IPS-15b (cell line): ENCODE measurements around the gene IFITM2.
"Not testable (repeated sequence)": the region's sequence is repeated elsewhere in the genome, so short reads cannot be mapped to it uniquely, and the experiment has no call there.

ENCODE experiments used
- H3K27me3 ChIP-seq: one replicate; pipeline ENCODE4 v1.6.1; 2013; ENCODE audit warnings: low read length; ENCODE audit not compliant: control insufficient read depth, insufficient read depth
- H3K36me3 ChIP-seq: one replicate; pipeline ENCODE4 v1.6.1; 2013; ENCODE audit warnings: low read length; ENCODE audit not compliant: control insufficient read depth, insufficient read depth
- H3K4me1 ChIP-seq: one replicate; pipeline ENCODE4 v1.6.1; 2013; ENCODE audit warnings: mild to moderate bottlenecking, low read length; ENCODE audit not compliant: control insufficient read depth, insufficient read depth
- H3K4me3 ChIP-seq: one replicate; pipeline ENCODE4 v1.5.1; 2013; ENCODE audit warnings: low read depth, low read length
- H3K9ac ChIP-seq: one replicate; pipeline ENCODE4 v1.6.1; 2013; ENCODE audit warnings: low read depth, mild to moderate bottlenecking, low read length
- H3K9me3 ChIP-seq: one replicate; pipeline ENCODE4 v1.6.1; 2013; ENCODE audit warnings: mild to moderate bottlenecking, low read length; ENCODE audit not compliant: control insufficient read depth, insufficient read depth

Gene IFITM2

DNA sequence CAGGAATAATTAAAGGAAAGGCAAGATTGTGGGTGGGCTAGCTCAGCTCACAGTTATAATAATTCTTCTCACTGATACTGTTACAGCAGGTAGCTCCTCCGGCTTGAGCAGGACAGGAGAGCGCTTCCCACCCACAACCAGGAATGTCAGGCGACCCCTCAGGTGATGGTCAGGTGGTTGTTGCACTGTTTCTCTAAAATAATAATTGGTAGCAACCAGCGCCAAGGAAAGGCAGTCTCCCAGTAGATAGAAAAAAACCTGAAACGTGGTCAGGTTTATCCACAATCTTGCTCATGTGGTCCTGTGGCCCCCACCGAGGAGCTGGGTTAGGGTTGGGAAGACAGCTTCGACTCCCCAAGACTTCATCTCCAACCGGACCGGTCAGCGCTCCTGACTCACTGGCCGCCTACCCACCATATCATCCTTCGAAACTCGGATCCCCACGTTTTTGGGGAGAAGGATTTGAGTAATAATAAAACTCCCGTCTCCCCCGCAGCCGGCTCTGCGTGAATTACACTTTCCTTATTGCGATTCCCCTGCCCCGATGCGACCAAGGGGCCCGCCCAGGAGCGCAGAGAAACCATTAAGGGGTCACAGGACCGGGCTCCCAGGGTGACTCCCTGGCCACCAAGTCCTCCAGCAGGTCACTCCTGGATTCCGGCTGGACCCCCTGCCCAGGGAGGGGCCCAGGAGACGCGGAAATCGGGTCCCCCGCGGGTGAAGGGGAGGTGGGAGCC lies 10.2 kb downstream of the IFITM2 start:
- H3K4me1 ChIP-seq, H3K27me3 ChIP-seq, H3K9me3 ChIP-seq: not testable (repeated sequence)
- Histone ChIP-seq H3K36me3 (peaks cover 14% of the 10 kb centered on the region), H3K4me3 (peak overlapping the region; percentile 96), H3K9ac (peak overlapping the region; percentile 14)

DNA sequence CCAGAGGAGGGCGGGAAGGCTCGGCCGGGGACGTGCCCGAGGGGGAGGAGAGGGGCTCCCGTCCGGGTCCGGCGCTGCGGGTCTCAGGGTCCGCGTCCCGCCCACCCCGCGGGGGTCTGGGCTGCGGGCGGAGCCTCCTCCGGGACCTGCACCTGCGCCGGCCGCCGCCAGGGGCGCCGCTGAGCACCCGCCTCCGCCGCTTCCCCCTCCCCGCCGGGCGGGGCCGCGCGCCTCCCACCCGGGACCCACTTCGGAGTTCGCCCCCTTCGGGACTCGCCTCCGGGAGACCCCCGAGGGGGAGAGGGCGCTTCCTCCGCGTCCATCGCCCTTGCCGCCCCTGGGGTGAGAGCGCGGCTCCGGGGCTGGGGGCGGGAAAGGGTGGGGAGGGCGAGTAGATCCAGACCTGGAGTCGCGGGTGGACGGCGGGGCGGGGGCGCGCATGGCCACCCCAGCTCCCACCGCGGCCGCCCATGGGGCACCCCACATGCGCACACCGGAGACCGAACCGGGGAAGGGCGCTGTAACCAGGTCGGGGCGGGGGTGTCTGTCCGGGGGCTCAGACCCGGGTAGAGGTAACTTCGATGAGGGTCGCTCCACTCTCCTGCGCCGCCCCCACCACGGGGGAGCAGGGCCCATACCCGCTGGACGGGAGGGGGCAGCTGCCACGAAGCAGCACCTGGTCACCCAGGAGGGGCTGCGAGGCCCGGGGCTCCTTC lies 10.9 kb downstream of the IFITM2 start:
- H3K36me3 ChIP-seq: peaks cover 14% of the 10 kb centered on the region
- H3K4me1 ChIP-seq, H3K9me3 ChIP-seq, H3K27me3 ChIP-seq, H3K9ac ChIP-seq, H3K4me3 ChIP-seq: not testable (repeated sequence)

DNA sequence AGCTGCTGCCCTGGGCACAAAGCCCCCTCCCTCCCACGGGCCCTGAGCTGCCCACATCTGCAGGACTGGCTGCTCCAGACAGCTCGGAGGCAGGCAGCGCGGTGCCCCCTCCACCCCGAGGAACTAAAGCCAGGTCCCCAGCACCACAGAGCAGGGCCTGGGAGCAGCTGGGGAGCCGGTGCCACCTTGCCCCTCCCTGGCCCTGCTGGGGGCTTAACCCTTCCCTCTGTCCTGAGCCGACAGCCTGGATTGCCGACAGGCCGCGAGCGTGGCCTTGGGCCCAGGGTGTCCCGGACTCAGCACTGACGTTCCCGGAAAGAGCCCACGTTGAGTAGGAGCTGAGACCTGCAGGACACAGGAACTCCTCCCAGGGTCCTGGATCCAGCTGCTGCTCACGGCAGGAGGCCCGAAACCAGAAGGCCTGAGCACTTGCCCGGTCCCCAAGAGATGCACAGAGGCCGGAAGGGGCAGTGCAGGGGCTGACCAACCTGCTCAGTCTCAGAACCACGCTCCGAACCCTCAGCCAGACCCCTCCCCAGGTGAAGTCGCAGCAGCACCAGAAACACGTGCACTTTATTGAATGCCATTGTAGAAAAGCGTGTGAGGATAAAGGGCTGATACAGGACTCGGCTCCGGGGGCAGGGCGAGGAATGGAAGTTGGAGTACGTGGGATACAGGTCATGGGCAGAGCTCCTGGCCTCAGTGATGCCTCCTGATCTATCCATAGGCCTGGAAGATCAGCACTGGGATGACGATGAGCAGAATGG lies 11.7 kb downstream of the IFITM2 start:
- H3K9ac ChIP-seq, H3K27me3 ChIP-seq, H3K9me3 ChIP-seq, H3K4me1 ChIP-seq: not testable (repeated sequence)
- peak overlapping the region; percentile 37 for H3K4me3 ChIP-seq
- peaks cover 14% of the 10 kb centered on the region for H3K36me3 ChIP-seq

DNA sequence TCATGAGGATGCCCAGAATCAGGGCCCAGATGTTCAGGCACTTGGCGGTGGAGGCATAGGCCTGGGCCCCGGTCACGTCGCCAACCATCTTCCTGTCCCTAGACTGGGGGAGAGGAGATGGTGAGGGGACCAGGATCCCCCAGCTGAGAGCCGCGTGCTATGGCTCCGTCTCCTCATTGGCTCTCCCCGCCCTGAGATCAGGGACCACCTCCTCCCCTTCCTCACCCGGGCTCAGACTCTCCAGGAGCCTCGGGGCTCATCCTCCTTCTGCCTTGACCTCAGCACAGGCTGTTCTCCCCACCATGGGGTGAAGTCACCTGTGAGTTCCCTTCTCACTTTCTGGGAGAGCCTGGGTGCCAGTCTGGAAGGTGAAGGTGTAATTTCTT lies 12.3 kb downstream of the IFITM2 start:
- not testable (repeated sequence) for H3K9ac ChIP-seq, H3K27me3 ChIP-seq, H3K4me1 ChIP-seq, H3K9me3 ChIP-seq
- H3K36me3 ChIP-seq: peaks cover 14% of the 10 kb centered on the region
- peak overlapping the region; percentile 37 for H3K4me3 ChIP-seq

DNA sequence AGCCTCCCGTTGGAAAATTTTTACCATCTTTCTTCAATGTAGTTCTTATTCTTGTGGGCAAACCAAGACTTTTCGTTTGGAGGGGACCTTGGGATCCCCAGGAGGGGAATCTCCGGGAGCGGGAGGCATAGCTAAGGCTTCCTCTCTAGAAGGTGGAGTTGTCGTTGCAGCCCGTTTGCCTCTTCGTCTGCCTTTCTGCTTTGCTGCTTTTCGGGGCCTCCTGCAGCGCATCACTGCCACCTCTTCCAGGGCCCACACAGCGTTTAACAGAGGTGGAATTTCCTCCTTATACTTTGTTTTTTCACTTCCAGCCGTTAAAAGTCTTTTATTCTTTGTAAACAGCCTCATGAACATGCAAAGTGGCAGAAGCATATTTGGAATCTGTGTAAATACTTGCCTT lies 16.5 kb downstream of the IFITM2 start:
- H3K36me3 ChIP-seq: no peaks in the 10 kb centered on the region
- H3K9ac ChIP-seq: no peak overlapping the region
- H3K9me3 ChIP-seq: no peaks in the 10 kb centered on the region
- no peak overlapping the region for H3K4me3 ChIP-seq
- peaks cover 4% of the 10 kb centered on the region for H3K4me1 ChIP-seq
- H3K27me3 ChIP-seq: no peaks in the 10 kb centered on the region

DNA sequence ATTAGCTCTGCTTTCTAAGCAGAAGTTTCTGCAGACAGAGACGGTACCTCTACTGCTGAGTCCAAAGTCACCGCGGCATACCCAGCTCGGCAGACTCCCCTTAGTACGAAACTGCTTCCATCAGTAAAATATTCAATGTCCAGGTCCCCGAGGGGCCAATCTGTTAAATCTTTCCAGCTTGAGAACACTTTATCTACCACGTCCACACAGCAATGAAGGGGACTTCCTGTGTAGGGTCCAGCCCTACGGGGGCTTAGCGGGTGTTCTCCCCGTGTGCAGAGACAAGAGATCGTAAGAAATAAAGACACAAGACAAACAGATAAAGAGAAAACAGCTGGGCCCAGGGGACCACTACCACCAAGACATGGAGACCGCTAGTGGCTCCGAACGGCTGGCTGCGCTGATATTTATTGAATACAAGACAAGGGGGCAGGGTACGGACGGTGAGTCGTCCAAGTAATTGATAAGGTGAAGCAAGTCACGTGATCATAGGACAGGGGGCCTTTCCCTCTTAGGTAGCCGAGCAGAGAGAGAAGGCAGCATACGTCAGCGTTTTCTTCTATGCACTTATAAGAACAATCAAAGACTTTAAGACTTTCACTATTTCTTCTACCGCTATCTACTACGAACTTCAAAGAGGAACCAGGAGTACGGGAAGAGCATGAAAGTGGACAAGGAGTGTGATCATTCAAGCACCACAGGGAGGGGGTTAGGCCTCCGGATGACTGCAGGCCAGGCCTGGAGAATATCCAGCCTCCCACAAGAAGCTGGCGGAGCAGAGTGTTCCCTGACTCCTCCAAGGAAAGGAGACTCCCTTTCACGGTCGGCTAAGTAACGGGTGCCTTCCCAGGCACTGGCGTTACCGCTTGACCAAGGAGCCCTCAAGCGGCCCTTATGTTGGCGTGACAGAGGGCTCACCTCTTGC lies 17.2 kb downstream of the IFITM2 start:
- H3K36me3 ChIP-seq, H3K9ac ChIP-seq, H3K4me3 ChIP-seq, H3K27me3 ChIP-seq, H3K9me3 ChIP-seq, H3K4me1 ChIP-seq: not testable (repeated sequence)

DNA sequence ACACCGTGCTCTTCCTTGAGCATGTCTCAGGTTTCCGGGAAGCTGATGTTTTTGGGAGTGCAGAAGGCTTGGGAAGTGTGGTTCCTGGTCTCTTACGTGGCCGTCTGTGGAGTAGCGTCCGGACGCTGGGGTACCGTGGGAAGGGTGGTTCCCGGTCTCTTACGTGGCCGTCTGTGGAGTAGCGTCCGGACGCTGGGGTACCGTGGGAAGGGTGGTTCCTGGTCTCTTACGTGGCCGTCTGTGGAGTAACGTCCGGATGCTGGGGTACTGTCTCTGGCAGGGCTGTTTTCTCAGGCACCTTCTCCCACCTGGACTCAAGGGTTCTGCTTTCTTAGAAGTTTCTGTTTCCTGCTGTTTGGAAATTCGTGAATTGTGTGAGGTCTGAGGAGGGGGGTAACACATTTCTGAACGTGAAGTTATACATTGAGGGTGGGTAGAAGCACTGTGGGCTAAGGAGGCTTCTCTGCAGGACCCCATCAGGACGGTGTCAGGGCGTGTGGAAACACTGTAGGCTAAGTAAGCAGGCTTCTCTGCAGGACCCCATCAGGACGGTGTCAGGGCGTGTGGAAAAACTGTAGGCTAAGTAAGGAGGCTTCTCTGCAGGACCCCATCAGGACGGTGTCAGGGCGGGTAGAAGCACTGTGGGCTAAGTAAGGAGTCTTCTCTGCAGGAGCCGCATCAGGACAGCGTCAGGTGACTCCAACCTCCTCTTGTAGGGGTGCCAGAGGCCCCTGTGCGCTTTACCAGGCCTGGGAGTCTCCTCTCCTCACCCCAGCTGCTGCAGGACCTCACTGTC lies 18.4 kb downstream of the IFITM2 start:
- H3K36me3 ChIP-seq: no peaks in the 10 kb centered on the region
- H3K27me3 ChIP-seq: no peaks in the 10 kb centered on the region
- peaks cover 4% of the 10 kb centered on the region for H3K4me1 ChIP-seq
- H3K9me3 ChIP-seq: no peaks in the 10 kb centered on the region
- no peak overlapping the region for H3K9ac ChIP-seq
- H3K4me3 ChIP-seq: no peak overlapping the region

DNA sequence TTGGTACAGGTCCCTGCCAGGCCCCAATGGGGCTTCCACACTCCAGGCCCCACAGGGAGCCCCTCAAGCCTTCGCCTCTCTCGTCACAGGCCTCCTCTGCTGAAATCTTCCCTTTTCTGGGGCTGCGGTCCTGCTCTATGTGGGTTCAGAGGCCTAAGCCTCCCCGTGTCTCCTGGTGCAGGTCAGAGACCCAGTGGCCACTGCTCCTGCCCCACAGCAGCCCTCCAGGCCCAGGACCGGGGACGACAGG lies 18.9 kb downstream of the IFITM2 start:
- Histone ChIP-seq H3K9ac (peak overlapping the region; percentile 12), H3K4me1 (peaks cover 4% of the 10 kb centered on the region), H3K36me3 (no peaks in the 10 kb centered on the region), H3K4me3 (no peak overlapping the region), H3K27me3 (no peaks in the 10 kb centered on the region), H3K9me3 (no peaks in the 10 kb centered on the region)

DNA sequence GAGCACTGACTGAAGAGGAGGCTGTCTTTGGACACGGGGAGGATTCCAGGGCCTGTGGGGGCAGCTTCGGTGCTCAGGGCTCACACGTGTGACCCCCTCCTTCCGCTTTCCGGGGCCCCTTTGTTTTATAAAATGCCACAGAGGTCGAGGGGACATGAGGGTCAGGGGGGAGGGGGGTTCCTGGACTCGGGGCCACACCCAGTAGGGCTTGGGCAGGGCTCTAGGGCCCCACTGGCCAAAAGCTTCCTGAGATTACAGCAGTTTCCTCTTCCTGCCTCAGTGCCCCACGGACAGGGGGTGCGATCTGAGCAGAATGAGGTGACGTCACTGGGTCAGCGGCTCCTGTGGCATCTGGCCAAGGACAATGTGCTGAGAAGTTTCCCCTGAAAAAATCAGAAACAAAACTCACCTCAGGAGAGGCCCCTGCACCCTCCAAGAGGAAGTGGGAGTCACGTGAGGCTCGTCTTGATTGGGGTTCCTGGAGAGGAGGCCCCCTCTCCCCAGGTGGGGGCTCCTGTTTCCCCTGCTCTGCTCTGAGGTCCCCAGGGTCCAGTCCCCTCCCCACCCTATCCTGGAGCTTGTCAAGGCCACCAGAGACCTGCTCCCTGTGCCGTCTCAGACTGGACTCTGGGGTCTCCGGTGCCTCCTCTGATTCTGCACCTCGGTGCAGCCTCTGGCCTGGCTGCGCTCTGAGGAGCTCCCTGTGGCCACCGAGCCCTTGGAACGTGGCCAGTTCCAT lies 19.4 kb downstream of the IFITM2 start:
- H3K4me3 ChIP-seq: no peak overlapping the region

DNA sequence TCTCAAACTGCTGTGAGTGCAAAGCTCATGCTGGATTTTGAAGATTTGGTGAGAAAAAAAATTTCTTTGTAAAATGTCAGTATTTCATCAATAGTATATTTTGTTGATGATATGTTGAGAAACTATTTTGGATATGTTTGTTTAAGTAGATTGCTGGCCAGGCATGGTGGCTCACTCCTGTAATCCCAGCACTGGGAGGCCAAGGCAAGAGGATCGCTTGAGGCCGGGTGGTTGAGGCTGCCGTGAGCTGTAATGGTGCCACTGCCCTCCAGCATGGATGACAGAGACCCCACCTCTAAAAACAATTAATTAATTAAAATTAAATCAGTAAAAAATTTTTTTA lies 19.9 kb downstream of the IFITM2 start:
- Histone ChIP-seq H3K36me3 (no peaks in the 10 kb centered on the region), H3K4me1 (peaks cover 4% of the 10 kb centered on the region), H3K9me3 (no peaks in the 10 kb centered on the region), H3K27me3 (no peaks in the 10 kb centered on the region), H3K9ac (no peak overlapping the region), H3K4me3 (no peak overlapping the region)

More for the DNA sequence above, 19.4 kb downstream of the IFITM2 start:
- no peaks in the 10 kb centered on the region for H3K36me3 ChIP-seq
- H3K9ac ChIP-seq: peak overlapping the region; percentile 12
- H3K9me3 ChIP-seq: no peaks in the 10 kb centered on the region
- H3K27me3 ChIP-seq: no peaks in the 10 kb centered on the region
- peaks cover 4% of the 10 kb centered on the region for H3K4me1 ChIP-seq
